HG02798 (cell line): ENCODE data around the gene TRNAU1AP.
"Not testable (repeated sequence)": the region's sequence is repeated elsewhere in the genome, so short reads cannot be mapped to it uniquely, and the experiment has no call there.

Experiments
- ATAC-seq: cut with Tn5 transposase; IDR thresholded peaks from one replicate; pipeline ENCODE4 v1.9.1; 2021; ENCODE audit warnings: mild to moderate bottlenecking; ENCODE audit not compliant: unreplicated experiment, poor library complexity

Gene TRNAU1AP

DNA sequence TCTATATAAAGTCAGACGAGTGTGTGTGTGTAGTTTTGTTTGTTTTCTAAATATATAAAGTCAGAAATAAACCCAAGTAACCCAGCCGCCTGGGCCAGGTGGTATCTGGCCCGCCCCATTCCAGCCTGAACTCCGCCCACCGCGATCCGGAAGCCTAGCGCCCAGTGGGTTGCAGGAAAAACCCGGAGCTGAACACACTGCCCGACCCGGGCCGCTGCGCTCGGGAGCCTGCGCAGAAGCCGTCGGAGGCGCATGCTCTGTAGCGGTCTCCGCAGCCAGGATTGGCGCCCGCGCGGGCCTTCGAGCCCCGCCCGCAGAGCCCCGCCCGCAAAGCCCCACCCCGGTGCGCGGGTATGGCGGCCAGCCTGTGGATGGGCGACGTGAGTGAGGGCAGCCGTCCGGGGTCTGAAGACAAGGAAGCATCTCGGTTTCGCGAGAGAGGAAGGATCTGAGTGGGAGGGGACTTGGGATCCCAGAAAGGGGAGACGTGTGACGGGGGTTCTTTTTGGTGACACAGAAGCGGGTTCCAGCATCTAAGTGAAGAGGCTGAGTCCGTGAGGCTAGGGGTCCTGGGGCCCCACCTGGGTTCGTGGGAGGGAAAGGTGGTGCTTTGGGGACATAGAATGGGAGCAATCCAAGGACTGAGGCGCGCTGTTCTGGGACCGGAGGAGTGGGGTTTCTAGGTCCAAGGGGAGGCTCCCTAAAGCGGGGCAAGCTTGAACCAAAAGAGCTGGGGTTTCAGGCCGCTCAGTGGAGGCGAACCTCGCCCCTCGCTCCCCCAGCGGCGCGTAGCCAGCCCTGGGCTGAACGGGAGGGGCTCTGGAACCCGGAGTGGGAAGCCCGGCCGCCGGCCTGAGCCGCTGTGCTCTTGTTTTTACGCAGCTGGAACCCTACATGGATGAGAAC lies at the start of gene TRNAU1AP:
Gene TRNAU1AP, plus strand, starts transcription at position 328 of the 906 bp plus-strand sequence. Its CDS starts 26 bp downstream, at position 354.
- peak; percentile 95 for ATAC-seq

DNA sequence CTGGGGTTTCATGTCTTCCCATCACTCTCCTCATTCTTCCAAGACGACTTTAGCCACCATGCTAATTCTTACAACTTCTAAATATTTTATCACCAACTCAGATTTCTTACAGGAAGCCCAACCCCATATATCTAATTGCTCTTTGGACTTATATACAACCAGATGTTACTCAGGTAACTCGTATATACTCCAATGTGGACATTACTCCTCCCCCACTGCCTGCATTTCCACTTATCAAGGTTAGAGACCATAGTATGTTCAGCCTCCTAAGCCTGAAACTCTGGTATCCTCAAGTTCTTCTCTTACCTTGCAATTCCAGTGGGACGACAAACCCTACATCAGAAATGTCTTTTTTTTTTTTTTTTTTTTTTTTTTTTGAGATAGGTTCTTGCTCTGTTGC lies 49.8 kb upstream of the TRNAU1AP start:
- ATAC-seq = no peak

DNA sequence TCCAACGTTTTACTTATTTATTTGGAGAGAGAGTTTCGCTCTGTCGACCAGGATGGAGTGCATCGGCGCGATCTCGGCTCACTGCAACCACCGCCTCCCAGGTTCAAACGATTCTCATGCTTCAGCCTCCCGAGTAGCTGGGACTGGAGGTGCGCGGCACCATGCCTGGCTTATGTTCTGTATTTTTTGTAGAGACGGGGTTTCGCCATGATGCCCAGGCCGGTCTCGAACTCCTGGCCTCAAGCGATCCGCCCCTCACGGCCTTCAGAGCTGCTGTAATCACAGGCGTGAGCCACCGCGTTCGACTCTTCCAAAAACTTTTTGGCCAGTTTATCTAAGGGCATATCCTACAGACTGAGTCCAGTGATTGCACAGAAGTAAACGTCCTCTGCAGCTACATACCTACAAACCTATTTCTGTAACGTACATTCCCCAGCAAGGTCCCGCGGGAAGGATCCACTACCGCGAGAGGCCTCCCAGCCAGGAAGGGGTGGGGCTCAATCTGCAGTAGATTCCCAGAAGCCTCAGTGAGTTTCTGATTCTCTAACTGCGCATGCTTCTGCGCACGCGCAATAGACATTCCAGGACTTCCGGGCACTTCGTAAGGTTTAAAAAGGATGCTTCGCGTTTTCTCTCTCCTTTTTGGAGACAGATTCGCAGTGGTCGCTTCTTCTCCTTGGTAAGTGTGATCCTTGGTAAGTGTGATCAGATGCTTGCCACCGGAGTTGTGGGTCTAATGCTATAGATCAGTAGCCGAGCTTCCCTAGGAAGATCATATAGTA lies 47.3 kb upstream of the TRNAU1AP start, which contains the start of gene RCC1:
Gene RCC1, plus strand, starts transcription at position 638 of the 782 bp plus-strand sequence. CDS start 23,824 bp downstream, outside the sequence.
- peak; percentile 82 for ATAC-seq

DNA sequence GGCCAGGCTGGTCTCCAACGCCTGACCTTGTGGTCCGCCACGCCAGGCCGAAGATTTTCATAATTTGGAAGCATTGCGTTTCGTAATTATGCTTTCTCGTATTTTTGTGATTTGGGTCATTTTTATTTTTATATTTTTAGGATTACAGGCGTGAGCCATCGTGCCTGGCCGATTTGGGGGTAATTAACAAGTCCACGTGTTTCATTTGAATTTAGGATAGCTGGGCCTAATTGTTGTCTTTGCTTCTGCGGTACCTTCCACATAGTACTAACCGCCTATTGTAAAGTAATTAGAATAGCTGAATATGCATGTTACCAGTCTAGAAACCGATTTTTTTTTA lies 46.0 kb upstream of the TRNAU1AP start:
- ATAC-seq = no peak

DNA sequence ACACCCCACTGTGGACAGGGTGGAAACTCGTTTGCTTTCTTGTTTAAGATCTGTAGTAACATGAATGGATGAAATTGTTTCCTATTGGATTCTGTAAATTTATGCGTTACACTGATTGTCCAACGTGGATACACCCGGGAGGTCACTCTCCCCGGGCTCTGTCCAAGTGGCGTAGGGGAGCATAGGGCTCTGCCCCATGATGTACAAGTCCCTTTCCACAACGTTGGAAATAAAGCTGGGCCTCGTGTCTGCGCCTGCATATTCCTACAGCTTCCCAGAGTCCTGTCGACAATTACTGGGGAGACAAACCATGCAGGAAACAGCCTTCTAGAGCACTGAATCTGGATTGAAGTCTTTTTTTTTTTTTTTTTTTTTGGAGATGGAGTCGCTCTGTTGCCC lies 45.6 kb upstream of the TRNAU1AP start:
- no peak for ATAC-seq

DNA sequence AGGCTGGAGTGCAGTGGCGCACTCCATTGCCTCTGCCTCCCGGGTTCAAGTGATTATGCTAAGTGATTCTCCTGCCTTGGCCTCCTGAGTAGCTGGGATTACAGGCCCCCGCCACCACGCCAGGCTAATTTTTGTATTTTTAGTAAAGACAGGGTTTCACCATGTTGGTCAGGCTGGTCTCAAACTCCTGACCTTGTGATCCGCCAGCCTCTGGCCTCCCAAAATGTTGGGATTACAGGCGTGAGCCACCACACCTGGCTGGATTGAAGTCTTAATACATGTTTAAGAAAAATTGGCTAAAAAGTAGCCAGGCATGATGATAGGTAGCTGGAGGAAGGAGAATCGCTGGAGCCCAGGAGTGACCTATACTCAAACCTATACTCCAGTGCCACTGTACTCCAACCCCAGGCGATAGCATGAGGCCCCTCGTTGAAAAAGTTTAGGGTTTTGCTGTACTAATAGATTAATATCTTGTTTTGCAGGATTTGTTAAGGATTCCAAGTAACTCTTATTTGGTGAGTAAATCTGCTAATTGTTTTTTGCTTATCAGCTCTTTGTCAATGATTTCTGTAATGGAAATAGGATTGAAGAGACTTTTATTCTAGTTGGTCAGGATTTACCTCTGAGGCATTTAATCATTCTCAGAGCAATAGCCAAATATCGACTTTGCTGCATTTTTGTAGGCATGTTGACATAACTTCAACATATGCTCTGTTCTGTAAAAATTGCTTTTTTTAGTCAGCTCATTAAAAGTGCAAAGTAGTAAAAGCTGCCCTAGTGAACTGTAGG lies 45.0 kb upstream of the TRNAU1AP start:
- no peak for ATAC-seq

DNA sequence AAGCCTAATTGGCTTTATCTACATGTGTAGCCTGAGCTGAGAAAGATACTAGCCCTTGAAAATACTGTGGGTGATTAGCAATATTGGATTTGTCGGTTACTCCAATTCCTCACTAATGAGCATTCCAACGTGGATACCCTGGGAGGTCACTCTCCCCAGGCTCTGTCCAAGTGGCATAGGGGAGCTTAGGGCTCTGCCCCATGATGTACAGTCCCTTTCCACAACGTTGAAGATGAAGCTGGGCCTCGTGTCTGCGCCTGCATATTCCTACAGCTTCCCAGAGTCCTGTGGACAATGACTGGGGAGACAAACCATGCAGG lies 44.5 kb upstream of the TRNAU1AP start:
- no peak for ATAC-seq

DNA sequence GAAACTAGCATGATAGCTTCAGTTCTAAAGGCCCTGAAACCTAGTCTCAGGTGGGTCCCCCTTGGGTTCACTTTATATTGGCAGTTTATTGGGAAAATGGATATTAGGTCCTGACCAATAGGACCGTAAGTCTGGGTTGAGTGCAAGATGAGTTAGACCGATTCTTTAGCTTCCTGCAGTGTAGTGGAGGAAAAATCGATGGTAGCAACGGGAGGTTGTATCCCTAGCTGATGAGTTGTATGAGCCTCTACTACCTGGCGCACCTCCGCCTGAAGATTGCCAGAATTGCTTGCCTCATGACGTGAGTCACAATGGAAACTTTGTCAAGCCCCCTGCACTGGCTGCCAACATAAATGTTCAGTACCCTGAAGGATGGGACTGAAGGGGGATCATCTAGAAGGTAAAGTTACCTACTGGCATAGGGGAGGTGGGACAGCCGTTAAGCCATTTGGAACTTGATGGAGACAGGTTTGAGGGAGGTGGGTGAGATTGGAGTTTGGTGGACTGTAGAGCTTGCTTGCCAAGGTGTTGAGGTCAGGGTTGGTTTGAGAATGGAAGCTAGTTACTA lies 43.1 kb upstream of the TRNAU1AP start:
- no peak for ATAC-seq

DNA sequence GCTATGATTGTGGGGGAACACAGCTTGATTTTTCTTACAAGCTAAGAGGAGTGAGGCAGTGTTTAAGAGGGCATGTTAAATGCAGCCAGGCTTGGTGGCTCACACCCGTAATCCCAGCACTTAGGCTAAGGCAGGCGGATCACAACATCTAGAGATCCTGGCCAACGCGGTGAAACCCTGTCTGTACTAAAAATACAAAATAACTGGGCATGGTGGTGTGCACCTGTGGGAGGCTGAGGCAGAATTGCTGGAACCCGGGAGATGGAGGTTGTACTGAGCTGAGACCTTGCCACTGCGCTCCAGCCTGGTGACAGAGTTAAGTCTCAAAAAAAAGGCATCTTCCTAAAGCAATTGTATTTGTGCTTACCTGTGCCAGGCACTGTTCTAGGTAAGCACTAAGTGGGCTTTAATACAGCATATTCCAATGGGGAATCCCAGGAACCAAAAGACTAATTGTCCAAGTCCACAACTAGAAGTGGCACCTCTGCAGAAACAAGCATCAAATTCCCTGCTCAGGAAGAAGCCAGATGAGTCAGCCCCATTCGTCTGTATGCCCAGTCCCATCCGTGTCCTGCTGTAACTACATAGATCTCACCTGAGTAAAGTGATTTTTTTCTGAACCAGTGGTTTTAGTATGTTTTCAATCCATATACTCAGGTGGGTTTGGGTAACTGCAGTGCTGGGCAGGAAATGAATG lies 42.5 kb upstream of the TRNAU1AP start:
- no peak for ATAC-seq

DNA sequence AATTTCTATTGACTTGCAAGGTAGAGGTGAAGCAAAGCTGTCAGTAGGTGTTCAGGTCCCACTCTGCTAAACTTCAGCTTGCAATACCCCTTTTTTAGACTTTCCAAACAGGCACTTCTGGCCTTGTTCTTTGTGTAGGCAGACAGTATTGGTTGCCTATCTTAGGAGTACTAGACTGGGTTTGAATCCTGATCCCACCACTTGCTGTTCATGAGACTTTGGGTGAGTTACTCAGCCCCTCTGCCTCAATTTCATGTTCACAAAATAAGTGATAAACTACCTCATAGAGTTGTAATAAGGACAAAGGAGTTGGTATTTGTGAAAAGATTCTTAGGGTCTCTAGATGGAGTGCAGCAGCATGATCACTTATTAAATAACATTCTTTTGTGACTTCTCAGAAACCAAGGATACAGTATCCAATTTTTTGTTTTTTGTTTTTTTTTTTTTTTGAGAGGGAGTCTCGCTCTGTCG lies 41.9 kb upstream of the TRNAU1AP start:
- ATAC-seq = no peak

DNA sequence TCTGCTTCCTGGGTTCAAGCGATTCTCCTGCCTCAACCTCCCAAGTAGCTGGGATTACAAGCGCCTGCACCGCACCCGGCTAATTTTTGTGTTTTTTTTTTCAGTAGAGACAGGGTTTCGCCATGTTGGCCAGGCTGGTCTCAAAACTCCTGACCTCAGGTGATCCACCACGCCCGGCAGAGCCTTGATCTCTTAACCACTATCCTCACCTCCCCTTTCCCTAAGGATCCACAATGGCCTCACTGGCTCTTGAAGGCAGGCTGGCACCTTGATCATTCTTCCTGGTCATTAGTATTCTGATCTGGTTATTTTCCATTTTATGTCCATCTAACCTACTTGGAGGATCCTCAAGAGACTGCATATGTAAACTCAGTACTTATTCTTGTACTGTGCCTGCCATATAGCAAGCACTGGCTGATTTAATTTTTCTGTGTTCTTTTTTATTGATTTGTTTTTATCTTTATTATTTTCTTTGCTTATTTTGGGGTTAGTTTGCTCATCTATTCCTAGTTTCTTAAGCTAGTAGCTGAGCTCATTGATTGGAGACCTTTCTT lies 40.8 kb upstream of the TRNAU1AP start:
- ATAC-seq = no peak

DNA sequence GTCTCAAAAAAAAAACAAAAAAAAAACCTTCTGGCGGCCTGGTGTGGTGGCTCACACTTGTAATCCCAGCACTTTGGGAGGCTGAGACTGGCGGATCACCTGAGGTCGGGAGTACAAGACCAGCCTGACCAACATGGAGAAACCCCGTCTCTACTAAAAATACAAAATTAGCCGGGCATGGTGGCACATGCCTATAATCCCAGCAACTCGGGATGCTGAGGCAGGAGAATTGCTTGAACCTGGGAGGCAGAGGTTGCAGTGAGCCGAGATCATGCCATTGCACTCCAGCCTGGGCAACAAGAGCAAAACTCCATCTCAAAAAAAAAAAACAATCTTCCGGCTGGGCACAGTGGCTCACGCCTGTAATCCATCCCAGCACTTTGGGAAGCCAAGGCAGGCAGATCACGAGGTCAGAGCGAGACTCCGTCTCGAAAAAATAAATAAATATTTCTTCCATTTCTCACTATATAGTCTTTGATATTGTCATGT lies 38.4 kb upstream of the TRNAU1AP start:
- not testable (repeated sequence) for ATAC-seq

DNA sequence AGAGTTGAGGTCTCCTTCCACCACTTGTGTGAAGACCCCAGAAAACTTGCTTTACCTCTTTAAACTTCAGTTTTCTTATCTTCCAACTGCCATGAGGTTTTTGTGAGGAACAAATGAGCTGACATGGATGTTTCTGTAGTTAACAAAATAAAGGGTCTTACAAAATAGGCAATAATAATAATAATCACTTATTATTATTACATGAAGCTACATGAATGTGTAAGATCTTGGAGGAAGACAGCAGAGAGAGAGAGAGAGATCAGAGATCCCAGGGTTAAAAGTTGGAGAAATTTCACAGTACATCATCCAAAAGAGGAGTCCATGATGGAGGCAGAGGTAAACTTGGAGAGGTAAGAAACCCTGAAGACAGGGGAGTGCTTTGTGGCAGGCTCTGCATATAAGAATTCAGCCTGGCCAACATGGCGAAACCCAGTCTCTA lies 36.3 kb upstream of the TRNAU1AP start:
- no peak for ATAC-seq

DNA sequence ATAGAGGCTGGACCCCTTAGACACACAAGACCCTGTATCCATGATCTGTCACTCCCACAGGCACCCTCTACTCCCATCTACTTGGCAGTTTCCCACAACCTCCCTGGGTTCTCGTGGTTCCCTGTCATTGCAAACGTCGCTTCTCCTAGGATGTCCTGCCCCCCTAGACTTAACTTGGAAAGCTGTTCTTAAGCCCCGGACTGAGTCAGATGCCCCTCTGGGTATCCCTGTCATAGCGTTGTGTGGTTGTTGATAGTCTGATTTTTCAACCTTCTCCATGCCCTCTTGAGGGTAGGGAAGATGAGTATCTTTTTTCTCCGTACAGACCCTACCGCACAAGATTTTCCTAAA lies 35.3 kb upstream of the TRNAU1AP start:
- ATAC-seq = peak; percentile 2

DNA sequence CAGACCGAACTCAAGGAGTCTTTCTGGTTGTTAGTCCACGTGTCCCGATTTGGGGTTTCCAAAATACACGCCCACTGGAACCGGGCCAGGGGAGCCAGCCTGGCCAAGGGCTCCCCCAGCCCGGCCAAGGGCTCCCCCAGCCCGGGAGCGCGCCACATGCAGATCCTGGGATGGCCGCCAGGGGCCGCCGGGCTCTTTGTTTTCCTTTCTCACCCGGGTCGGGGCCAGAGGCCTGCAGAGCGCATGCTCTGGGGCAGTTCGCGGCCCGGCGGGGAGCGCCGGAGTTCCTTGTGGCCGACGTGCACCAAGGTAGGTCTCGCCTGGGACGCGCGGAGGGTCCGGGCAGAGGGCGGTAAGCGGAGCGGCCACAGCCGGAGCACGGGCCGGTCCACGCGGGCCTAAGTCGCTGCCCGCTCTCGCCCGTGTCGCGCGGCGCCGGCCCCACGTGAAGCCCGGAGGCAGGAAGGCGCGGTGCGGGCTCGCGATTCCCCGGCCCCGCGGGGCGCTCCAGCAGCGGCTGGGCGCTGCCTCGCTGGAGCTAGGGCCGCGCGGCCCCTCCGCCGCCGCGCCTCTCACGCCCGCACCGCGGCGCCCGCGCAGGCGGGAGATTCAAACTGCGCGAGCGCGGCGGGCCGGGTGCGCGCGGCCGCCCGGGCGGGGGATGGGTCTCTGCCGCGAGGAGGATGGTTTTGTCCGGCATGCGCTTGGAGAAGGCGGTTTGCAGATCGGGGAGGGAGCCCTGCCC lies 34.7 kb upstream of the TRNAU1AP start:
- ATAC-seq = peak; percentile 78

DNA sequence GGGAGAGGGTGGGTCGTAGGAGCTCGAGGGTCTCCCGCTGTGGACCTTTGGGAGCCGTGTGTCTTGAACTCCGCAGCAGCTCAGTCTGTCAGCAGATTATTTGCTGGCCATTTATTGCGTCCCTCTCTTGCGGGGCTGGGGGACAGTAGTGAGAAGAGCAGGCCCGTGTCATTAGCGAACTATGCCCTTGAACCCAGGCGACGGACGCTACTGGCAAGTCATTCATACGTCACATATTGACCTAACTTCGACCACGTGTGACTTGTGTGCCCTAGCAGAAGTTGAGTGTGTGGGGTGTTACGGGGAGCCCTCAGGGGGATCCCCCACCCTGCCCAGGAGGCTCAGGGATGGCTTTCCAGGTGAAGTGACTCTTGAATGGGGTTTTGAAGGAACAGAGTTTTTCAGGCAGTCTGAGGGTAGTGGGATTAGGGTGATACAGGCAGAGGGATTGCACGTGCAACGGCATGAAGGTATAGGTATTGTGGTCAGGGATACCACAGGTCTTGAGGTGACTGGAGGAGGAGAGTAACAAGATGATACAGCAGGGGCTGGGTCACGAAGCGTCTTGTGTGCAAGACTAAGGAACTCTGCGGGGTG lies 34.0 kb upstream of the TRNAU1AP start:
- peak; percentile 14 for ATAC-seq

DNA sequence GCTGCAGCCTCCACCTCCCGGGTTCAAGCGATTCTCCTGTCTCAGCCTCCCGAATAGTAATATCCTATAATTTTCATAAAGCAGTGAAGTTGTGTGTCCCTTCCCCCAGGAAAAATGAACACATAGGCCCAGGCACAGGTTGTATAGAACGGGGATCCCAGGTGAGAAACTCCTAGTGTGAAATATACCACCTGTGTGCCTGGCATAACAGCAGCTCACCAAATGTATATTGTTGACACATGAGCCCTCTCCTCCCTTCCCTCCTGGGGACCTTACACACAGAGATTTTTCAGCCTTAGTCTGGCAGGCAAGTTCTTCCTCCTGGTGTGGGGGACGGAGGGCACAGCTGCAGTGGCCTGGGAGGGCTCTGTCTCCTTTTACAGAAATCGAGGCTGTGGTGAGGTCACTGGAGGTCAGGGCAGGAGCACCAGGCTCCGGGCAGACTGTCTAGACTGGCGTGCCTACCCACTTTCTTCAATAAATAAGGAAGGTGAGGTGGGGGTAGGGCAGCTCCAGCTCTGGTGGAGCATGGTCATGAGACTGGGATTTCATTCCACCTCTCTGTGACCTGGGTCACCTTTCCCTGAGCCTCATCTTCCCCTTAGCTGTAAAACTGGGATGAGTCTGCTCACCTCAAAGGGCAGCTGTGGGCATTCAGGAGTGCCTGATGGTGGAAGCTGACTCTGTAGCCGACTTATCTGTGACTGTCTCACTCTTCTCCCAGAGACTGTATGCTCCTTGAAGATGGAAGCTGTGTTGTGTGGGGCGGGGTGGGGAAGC lies 32.7 kb upstream of the TRNAU1AP start:
- ATAC-seq = no peak
